Breast epithelium (tissue), 3 donors: ENCODE data around the gene KRR1.

Experiments used
- CTCF ChIP-seq, 3 donors: fragments of 450-650 bp; IDR thresholded peaks; one replicate each; pipeline ENCODE4 v1.5.1; 2016 to 2017; ENCODE audit warnings: antibody characterized with exemption in 3 of 3, mild to moderate bottlenecking in 3 of 3, moderate library complexity in 3 of 3
- POLR2A ChIP-seq: fragments of 450-650 bp; IDR thresholded peaks from one replicate; pipeline ENCODE4 v1.6.1; 2016; ENCODE audit warnings: antibody characterized with exemption, mild to moderate bottlenecking, moderate library complexity

- TF ChIP-seq POLR2A (no peak), CTCF (IDR thresholded peaks at IDR 0.05) (no peak)
These were observed 28.5 kb upstream of the KRR1 start for GRCh38 chr12:75539889-75540288.
